WERI-Rb-1 (cell line): Measurements from ENCODE around the gene HTT.

ENCODE experiments used
- DNase-seq: peaks from one replicate; pipeline ENCODE4 v3.0.0-alpha.2; 2020
- H3K27ac ChIP-seq: fragments of 250-450 bp; sonication (Bioruptor Pico); 2 replicates; pipeline ENCODE4 v1.5.1; 2020; ENCODE audit warnings: mild to moderate bottlenecking, moderate library complexity
- H3K27me3 ChIP-seq: fragments of 250-450 bp; sonication (Bioruptor Pico); 2 replicates; pipeline ENCODE4 v1.5.1; 2021; ENCODE audit warnings: mild to moderate bottlenecking, low read depth, moderate library complexity; ENCODE audit not compliant: insufficient read depth, severe bottlenecking
- H3K36me3 ChIP-seq: fragments of 250-450 bp; sonication (Bioruptor Pico); 2 replicates; pipeline ENCODE4 v1.5.1; 2020; ENCODE audit warnings: mild to moderate bottlenecking, moderate library complexity
- H3K4me3 ChIP-seq: 2 replicates; pipeline ENCODE4 v1.5.1; 2011; ENCODE audit warnings: low read depth, mild to moderate bottlenecking, control low read depth, low read length
- H3K9me3 ChIP-seq: fragments of 250-450 bp; sonication (Bioruptor Pico); 2 replicates; pipeline ENCODE4 v1.5.1; 2021; ENCODE audit warnings: mild to moderate bottlenecking, moderate library complexity; ENCODE audit not compliant: severe bottlenecking
- TF ChIP-seq, protein P1 (sequence below): IDR thresholded peaks from 2 replicates; pipeline ENCODE4 v1.5.1; 2011; ENCODE audit warnings: low read depth, mild to moderate bottlenecking, control low read depth, inconsistent platforms, low read length

The HTT gene

DNA sequence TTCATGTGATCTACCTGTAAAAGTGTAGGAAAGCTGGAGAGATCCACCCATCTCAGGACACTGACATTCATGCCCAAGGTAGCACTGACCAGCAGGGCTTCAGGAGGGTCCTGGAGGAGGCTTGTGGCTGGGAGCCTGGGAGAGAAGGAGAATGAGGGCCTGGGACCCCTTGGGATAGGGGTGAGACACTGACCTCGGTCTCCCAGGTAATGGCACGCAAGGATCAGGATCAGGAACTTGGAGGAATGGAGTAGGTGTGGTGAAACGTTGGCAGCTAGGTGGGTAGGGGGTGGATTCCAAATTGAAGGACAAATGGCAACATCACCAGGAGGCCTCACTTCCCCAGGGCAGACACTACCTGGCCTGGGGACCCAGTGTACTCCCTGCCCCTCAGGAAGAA is 206.0 kb downstream of the HTT start:
- no peak overlapping the region for H3K27ac ChIP-seq
- H3K27me3 ChIP-seq: no peaks in the 10 kb centered on the region
- H3K36me3 ChIP-seq: no peaks in the 10 kb centered on the region
- TF ChIP-seq, protein P1, sequence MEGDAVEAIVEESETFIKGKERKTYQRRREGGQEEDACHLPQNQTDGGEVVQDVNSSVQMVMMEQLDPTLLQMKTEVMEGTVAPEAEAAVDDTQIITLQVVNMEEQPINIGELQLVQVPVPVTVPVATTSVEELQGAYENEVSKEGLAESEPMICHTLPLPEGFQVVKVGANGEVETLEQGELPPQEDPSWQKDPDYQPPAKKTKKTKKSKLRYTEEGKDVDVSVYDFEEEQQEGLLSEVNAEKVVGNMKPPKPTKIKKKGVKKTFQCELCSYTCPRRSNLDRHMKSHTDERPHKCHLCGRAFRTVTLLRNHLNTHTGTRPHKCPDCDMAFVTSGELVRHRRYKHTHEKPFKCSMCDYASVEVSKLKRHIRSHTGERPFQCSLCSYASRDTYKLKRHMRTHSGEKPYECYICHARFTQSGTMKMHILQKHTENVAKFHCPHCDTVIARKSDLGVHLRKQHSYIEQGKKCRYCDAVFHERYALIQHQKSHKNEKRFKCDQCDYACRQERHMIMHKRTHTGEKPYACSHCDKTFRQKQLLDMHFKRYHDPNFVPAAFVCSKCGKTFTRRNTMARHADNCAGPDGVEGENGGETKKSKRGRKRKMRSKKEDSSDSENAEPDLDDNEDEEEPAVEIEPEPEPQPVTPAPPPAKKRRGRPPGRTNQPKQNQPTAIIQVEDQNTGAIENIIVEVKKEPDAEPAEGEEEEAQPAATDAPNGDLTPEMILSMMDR: no peak
- H3K4me3 ChIP-seq: no peak overlapping the region
- no peak for DNase-seq
- H3K9me3 ChIP-seq: peaks cover 9% of the 10 kb centered on the region

DNA sequence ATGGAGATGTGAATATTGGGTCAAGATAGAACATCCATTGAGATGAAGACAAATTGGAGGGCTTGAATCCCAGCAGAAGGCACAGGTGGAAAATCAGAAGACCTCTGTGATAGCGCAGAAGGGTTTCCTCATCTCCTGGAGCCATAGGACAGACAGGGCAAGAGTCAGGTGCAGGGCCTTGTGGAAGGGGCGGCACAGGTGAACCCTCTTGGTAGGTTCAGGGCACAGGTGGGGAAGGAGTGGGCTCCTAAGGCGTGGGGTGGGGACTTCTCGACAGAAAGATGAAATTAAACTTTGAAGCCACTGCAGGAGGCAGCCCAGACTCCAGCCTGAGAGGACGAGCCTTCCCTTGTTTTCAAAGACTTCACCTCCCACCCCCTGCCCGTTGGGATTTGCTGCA is 209.0 kb downstream of the HTT start:
- Histone ChIP-seq H3K4me3 (no peak overlapping the region), H3K9me3 (peaks cover 9% of the 10 kb centered on the region), H3K36me3 (no peaks in the 10 kb centered on the region), H3K27me3 (no peaks in the 10 kb centered on the region), H3K27ac (no peak overlapping the region)
- TF ChIP-seq, protein P1: no peak
- DNase-seq: no peak

DNA sequence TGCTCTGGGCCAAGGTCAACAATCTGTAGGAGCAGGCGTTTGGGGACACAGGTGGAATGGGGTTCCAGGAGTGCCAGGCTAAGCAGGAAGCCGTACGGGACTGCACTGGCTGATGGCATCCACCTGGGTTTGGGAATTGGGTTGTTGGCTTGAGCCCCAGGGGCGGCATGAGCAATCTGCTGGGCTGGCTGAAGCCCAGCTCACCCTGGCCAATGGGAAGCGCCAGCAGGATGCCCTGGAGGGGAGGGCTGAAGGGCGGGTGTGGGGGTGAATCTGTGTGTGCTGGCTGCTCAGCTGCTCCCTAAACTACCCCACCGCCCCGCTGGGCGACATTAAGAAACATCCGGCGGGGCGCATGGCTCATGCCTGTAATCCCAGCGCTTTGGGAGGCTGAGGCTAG is 209.4 kb downstream of the HTT start:
- Histone ChIP-seq H3K4me3 (no peak overlapping the region), H3K27ac (no peak overlapping the region), H3K9me3 (peaks cover 9% of the 10 kb centered on the region), H3K36me3 (no peaks in the 10 kb centered on the region), H3K27me3 (no peaks in the 10 kb centered on the region)
- TF ChIP-seq, protein P1: no peak
- DNase-seq: no peak

DNA sequence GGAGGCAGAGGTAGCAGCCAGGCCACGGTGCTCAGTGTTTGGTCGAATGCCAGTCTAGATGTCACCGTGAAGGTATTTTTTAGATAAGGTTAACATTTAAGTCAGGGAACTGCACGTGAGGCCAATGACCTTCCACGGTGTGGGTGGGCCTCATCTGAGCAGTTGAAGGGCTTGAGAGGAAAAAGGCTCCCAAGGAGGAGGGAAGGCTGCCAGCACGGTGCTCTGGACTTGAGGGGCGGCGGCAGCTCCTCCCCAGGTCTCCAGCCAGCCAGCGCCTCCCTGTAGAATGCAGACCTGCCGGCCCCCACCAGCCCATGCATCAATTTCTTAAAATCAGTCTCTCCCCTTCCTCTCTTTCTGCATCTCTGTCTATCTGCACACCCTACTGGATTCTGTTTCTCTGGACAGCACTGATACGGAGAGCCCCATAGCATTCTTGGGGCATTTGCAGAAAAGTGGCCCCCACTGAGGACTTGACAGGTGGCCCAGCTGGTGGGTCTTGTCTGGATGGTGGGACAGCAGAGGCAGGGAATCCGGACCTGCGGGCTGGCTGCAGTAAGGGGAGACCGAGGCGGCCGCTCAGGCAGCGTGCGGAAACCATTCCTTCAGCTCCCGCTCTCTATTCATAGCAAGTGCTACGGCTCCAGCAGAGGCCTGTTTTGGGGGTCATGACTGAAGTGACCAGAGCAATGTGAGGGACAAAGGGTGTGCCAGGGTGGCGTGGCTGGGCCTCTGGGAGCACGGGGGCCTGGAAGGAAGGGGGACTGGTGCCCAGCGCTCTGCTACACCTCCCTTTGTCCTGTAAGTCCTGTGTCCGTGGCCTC is 210.5 kb downstream of the HTT start:
- H3K36me3 ChIP-seq: no peaks in the 10 kb centered on the region
- DNase-seq: no peak
- H3K4me3 ChIP-seq: no peak overlapping the region
- H3K9me3 ChIP-seq: peaks cover 9% of the 10 kb centered on the region
- H3K27ac ChIP-seq: no peak overlapping the region
- TF ChIP-seq, protein P1: no peak
- H3K27me3 ChIP-seq: no peaks in the 10 kb centered on the region

DNA sequence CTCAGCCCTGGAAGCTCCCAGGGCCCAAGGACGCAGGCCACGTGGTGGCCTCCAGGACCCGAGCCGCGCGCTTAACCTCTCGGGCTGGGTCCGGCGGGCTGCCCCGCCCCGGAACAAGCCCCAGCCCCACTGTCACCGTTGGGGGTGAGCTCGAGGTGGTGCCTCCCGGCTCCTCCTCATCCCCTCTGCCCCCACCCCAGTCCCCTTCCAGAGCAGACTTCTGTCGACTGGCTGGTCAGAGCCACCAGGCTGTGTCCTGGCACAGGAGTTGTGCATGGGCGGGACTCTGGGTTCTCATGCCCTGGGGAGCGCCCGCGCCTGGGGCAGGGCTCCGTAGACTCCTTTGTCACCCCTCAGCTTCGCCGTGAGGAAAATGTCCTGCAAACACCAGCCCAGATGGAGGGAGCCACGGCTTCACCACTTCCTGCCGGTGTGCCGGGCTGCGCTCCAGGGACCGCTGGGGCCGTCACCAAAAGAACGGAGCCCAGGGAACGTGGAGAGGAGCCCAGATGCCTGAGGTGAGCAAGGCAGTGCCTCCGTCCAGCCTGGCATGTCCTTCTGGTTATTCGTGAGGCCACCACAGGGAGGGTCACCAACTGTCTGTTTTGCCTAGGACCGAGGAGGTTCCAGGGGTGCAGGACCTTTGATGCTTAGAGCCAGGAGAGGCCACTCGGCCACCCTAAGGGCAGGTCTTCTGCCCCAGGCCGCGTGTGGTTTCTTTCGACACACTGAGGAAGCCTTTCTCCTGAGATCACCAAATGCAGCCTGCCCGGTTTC is 211.3 kb downstream of the HTT start:
- Histone ChIP-seq H3K4me3 (no peak overlapping the region), H3K9me3 (peaks cover 9% of the 10 kb centered on the region), H3K36me3 (no peaks in the 10 kb centered on the region), H3K27ac (no peak overlapping the region), H3K27me3 (no peaks in the 10 kb centered on the region)
- DNase-seq: no peak
- TF ChIP-seq, protein P1: no peak
